Right ventricle myocardium superior (tissue), 1 donor: ENCODE measurements around the gene QSER1. TPM values are rescaled to one million over a fixed set of nuclear protein-coding genes. Genes with fewer than 3 reads are reported as not detected.
A peak's percentile ranks its signal among the peaks of the same experiment; 100 is the strongest.
"Not testable (repeated sequence)": the region's sequence is repeated elsewhere in the genome, so short reads cannot be mapped to it uniquely, and the experiment has no call there.

Experiments
- ATAC-seq: fragments of 200-7000 bp; cut with Tn5 transposase; one replicate; pipeline ENCODE4 v1.9.1; 2020; ENCODE audit warnings: mild to moderate bottlenecking; ENCODE audit not compliant: poor library complexity
- DNase-seq: peaks from one replicate; pipeline ENCODE4 v3.0.0-alpha.2; 2020
- intact Hi-C: fragments of 100-400 bp; cut with DNase I; formaldehyde crosslinking; loops from one replicate; pipeline ENCODE4 v1.11.2; 2022
- total RNA-seq: library from RNA; stranded (reverse); fragmentation: NEBNext Ultra II Directional; extraction: Animal tissue kit (Norgen Biotek cat#: 25700); gene quantifications from one replicate; pipeline ENCODE4 v1.2.1, GENCODE V29; 2021
- donor health status: DM: no; HTN: yes; CAD: no; lungs with severe emphysema.

The QSER1 gene
- total RNA-seq, 1 donor from 2014 or later: 13.3 TPM

GRCh38 chr11:32887707-32888383 lies 4.8 kb upstream of the QSER1 start:
- ATAC-seq, intact Hi-C loops, DNase-seq: not testable (repeated sequence)

- ATAC-seq, DNase-seq, intact Hi-C loops: not testable (repeated sequence)
Measured at GRCh38 chr11:32888384-32888710, 4.3 kb upstream of the QSER1 start.

GRCh38 chr11:32888805-32889204 lies 3.8 kb upstream of the QSER1 start:
- intact Hi-C loops: no loop called here
- DNase-seq: no peak
- ATAC-seq: no peak

GRCh38 chr11:32890843-32891656 lies 1.6 kb upstream of the QSER1 start:
- DNase-seq (no peak), ATAC-seq (no peak)
- intact Hi-C loops: no loop called here

- no peak for DNase-seq
- intact Hi-C loops: no loop called here
- ATAC-seq: no peak
Measured at GRCh38 chr11:32891657-32892354, 805 bp upstream of the QSER1 start.

GRCh38 chr11:32893093-32893342 lies 407 bp downstream of the QSER1 start:
- intact Hi-C loops: no loop called here
- no peak for ATAC-seq
- DNase-seq: no peak

GRCh38 chr11:32893343-32894148 lies 935 bp downstream of the QSER1 start:
- ATAC-seq (peak; percentile 57), DNase-seq (peak; percentile 60)
- intact Hi-C loops: no loop called here

- DNase-seq (no peak), ATAC-seq (peak; percentile 34)
- intact Hi-C loops: no loop called here
Measured at GRCh38 chr11:32894149-32894827, 1.7 kb downstream of the QSER1 start.

GRCh38 chr11:32894921-32895320 lies 2.3 kb downstream of the QSER1 start:
- intact Hi-C loops: no loop called here
- DNase-seq (no peak), ATAC-seq (no peak)

- DNase-seq (no peak), ATAC-seq (no peak)
- intact Hi-C loops: no loop called here
Measured at GRCh38 chr11:32895471-32895870, 2.9 kb downstream of the QSER1 start.

GRCh38 chr11:32897103-32897502 lies 4.5 kb downstream of the QSER1 start:
- no peak for ATAC-seq
- DNase-seq: no peak
- intact Hi-C loops: no loop called here

GRCh38 chr11:32899438-32899837 lies 6.8 kb downstream of the QSER1 start:
- no peak for ATAC-seq
- intact Hi-C loops: no loop called here
- DNase-seq: no peak

GRCh38 chr11:32902089-32902665 lies 9.6 kb downstream of the QSER1 start:
- ATAC-seq: peak; percentile 45
- intact Hi-C loops: no loop called here

GRCh38 chr11:32905028-32905667 lies 12.5 kb downstream of the QSER1 start:
- intact Hi-C loops: no loop called here
- no peak for ATAC-seq
- no peak for DNase-seq

More at GRCh38 chr11:32902089-32902665, 9.6 kb downstream of the QSER1 start:
- no peak for DNase-seq

GRCh38 chr11:32908619-32909018 lies 16.0 kb downstream of the QSER1 start:
- intact Hi-C loops: no loop called here
- ATAC-seq (no peak), DNase-seq (no peak)

GRCh38 chr11:32911413-32911812 lies 18.8 kb downstream of the QSER1 start:
- intact Hi-C loops: no loop called here
- no peak for ATAC-seq
- no peak for DNase-seq

GRCh38 chr11:32913445-32913844 lies 20.8 kb downstream of the QSER1 start:
- ATAC-seq (no peak), DNase-seq (no peak)

GRCh38 chr11:32916361-32916760 lies 23.8 kb downstream of the QSER1 start:
- ATAC-seq (no peak), DNase-seq (no peak)
- intact Hi-C loops: no loop called here

More at GRCh38 chr11:32913445-32913844, 20.8 kb downstream of the QSER1 start:
- intact Hi-C loops: no loop called here
